GM12878 (cell line): Measurements from ENCODE around the gene RND1. TPM values are rescaled to one million over a fixed set of nuclear protein-coding genes. Genes with fewer than 3 reads are reported as not detected.

ENCODE experiments used
- ATAC-seq: fragments of 200-7000 bp; cut with Tn5 transposase; 3 replicates; pipeline ENCODE4 v1.9.1; 2020; ENCODE audit warnings: mild to moderate bottlenecking, moderate library complexity
- BruUV-seq: library from RNA; stranded (reverse); fragments of 400-500 nt; replicated peaks from 2 replicates; lab custom pipeline; 2021; lab: Mats Ljungman, UMichigan
- CTCF ChIA-PET: fragments of 300-600 bp; sonication (Branson Sonifier 250); formaldehyde crosslinking; extraction: SDS; loops from one replicate; lab custom pipeline; 2021; ENCODE audit warnings: inconsistent platforms; lab: Yijun Ruan, JAX
- POLR2A ChIA-PET: fragments of 350-600 bp; formaldehyde crosslinking; extraction: SDS; loops from one replicate; lab custom pipeline; 2021; ENCODE audit warnings: inconsistent platforms; lab: Charles Lee
- RAD21 ChIA-PET: fragments of 300-600 bp; sonication (Branson Sonifier 250); formaldehyde crosslinking; loops from one replicate; lab custom pipeline; 2023; ENCODE audit warnings: antibody characterized with exemption; ENCODE audit not compliant: unreplicated experiment; lab: Charles Lee
- SMC1A ChIA-PET: fragments of 300-600 bp; sonication (Branson Sonifier 250); formaldehyde crosslinking; loops from one replicate; lab custom pipeline; 2023; ENCODE audit not compliant: unreplicated experiment, uncharacterized antibody; lab: Charles Lee
- DNase-seq: peaks from one replicate; pipeline ENCODE4 v3.0.0-alpha.2; 2011; ENCODE audit warnings: low read depth, low spot score
- FAIRE-seq: peaks from 3 replicates; lab custom pipeline; 2011; peaks lifted over from hg19 to GRCh38; lab: Jason Lieb, UNC
- H2AFZ ChIP-seq: 2 replicates; pipeline ENCODE4 v1.6.0; 2011; ENCODE audit warnings: low read depth, low read length, control low read depth; ENCODE audit not compliant: control insufficient read depth
- H3K27ac ChIP-seq: 2 replicates; pipeline ENCODE4 v1.5.1; 2011; ENCODE audit warnings: control low read depth; ENCODE audit not compliant: control insufficient read depth, insufficient read depth
- H3K27me3 ChIP-seq, 2 experiments: replicated peaks in 1 of 2; 2 replicates each; pipeline versions ENCODE4 v1.6.0 to v1.6.1; 2011; ENCODE audit warnings: low read length in 1 of 2; ENCODE audit not compliant: control insufficient read depth in 2 of 2, insufficient read depth in 2 of 2
- H3K36me3 ChIP-seq, 2 experiments: 2 replicates each; pipeline ENCODE4 v1.5.1; 2011; ENCODE audit warnings: low read length in 1 of 2; ENCODE audit not compliant: control insufficient read depth in 2 of 2, insufficient read depth in 2 of 2
- H3K4me1 ChIP-seq: 2 replicates; pipeline ENCODE4 v1.6.1; 2011; ENCODE audit warnings: mild to moderate bottlenecking, low read length, moderate library complexity, mixed read lengths; ENCODE audit not compliant: control insufficient read depth, insufficient read depth
- H3K4me2 ChIP-seq: 2 replicates; pipeline ENCODE4 v1.6.0; 2011; ENCODE audit warnings: control low read depth; ENCODE audit not compliant: control insufficient read depth, insufficient read depth
- H3K4me3 ChIP-seq: fragments of 200-600 bp; sonication (generic); 2 replicates; pipeline ENCODE4 v1.5.1; 2016
- H3K79me2 ChIP-seq: 2 replicates; pipeline ENCODE4 v1.6.0; 2011; ENCODE audit warnings: low read length; ENCODE audit not compliant: control insufficient read depth, insufficient read depth
- H3K9ac ChIP-seq: 2 replicates; pipeline ENCODE4 v1.8.0; 2011; ENCODE audit warnings: low read length, control low read depth, mixed read lengths; ENCODE audit not compliant: control insufficient read depth, insufficient read depth
- H3K9me3 ChIP-seq: replicated peaks from 3 replicates; pipeline ENCODE4 v1.5.1; 2011; ENCODE audit warnings: mild to moderate bottlenecking, low read length; ENCODE audit not compliant: control insufficient read depth, insufficient read depth
- H4K20me1 ChIP-seq: 2 replicates; pipeline ENCODE4 v1.6.0; 2011; ENCODE audit not compliant: control insufficient read depth, insufficient read depth
- BCL11A ChIP-seq: IDR thresholded peaks from 2 replicates; pipeline ENCODE4 v1.6.1; 2011; ENCODE audit warnings: low read depth, low read length
- EGR1 ChIP-seq, 2 experiments: IDR thresholded peaks; 1 replicate in 1 of 2; 2 replicates in 1 of 2; pipeline ENCODE4 v1.6.1; 2011 to 2012; ENCODE audit warnings: low read depth in 2 of 2, low read length in 2 of 2, borderline replicate concordance in 1 of 2, mild to moderate bottlenecking in 1 of 2, moderate library complexity in 1 of 2
- NBN ChIP-seq: fragments of 450-650 bp; IDR thresholded peaks from 2 replicates; pipeline ENCODE4 v1.6.1; 2016
- NR2C1 ChIP-seq: fragments of 450-650 bp; IDR thresholded peaks from 2 replicates; pipeline ENCODE4 v1.6.1; 2017; ENCODE audit warnings: antibody characterized with exemption, mild to moderate bottlenecking, moderate library complexity
- PAX5 ChIP-seq: IDR thresholded peaks from 2 replicates; pipeline ENCODE4 v1.6.1; 2011; ENCODE audit warnings: low read depth, low read length, borderline replicate concordance
- SMARCA5 ChIP-seq: fragments of 450-650 bp; IDR thresholded peaks from 2 replicates; pipeline ENCODE4 v1.6.1; 2017; ENCODE audit warnings: mild to moderate bottlenecking
- WGBS: methylation state at CpG from one replicate; pipeline ENCODE4 v1.1.6; 2016; ENCODE audit warnings: low lambda C conversion rate; ENCODE audit not compliant: insufficient replicate concordance, insufficient coverage; ENCODE audit errors: missing lambda C conversion rate; 5-methylcytosine and 5-hydroxymethylcytosine counted together
- in situ Hi-C: fragments of 300-500 bp; cut with MboI; formaldehyde crosslinking; loops from 9 replicates; pipeline ENCODE4 v1.14.3; 2018; ENCODE audit warnings: mixed read lengths
- intact Hi-C: fragments of 100-400 bp; cut with micrococcal nuclease; formaldehyde crosslinking; loops from one replicate; pipeline ENCODE4 v1.14.2; 2022; ENCODE audit not compliant: unreplicated experiment
- polyA plus RNA-seq, 11 experiments: library from polyadenylated mRNA; depleted of rRNA in 4 of 11; unstranded in 6 of 11; stranded (reverse) in 5 of 11; fragments of >200 nt; fragmentation: Nextera tagmentation in 4 of 11; fragmentation: Illumina TruSeq in 1 of 11; extraction: Ambion mirVana in 4 of 11; extraction: Trizol in 1 of 11; gene quantifications; 1 replicate in 1 of 11; 2 replicates in 10 of 11; pipeline versions ENCODE4 v1.2.1 to v1.2.3, GENCODE V29; 2011 to 2016; ENCODE audit warnings: inconsistent platforms in 2 of 11, missing spikeins in 2 of 11, low read depth in 1 of 11
- total RNA-seq, 4 experiments: library from RNA; depleted of rRNA in 3 of 4; stranded (reverse); fragments of >200 nt in 3 of 4; fragmentation: Illumina TruSeq in 1 of 4; extraction: Trizol in 1 of 4; gene quantifications; 2 replicates each; pipeline versions ENCODE4 v1.2.1 to v1.2.3, GENCODE V29; 2013 to 2021
- TF ChIP-seq, protein P1 (sequence below): IDR thresholded peaks from 2 replicates; pipeline ENCODE4 v1.6.1; 2012; ENCODE audit warnings: mild to moderate bottlenecking, low read depth, low read length
- TF ChIP-seq, protein P2 (sequence below): fragments of 150-350 bp; IDR thresholded peaks from 2 replicates; pipeline ENCODE4 v1.6.1; 2016; ENCODE audit warnings: low read depth, low read length
- TF ChIP-seq, protein P3 (sequence below): fragments of 450-650 bp; formaldehyde crosslinking; IDR thresholded peaks from 2 replicates; pipeline ENCODE4 v1.4.0; 2022; ENCODE audit warnings: mild to moderate bottlenecking, moderate library complexity

RND1 gene
- total and polyA plus RNA-seq, 10 of the 15 experiments (the other 5 are each of a cell fraction or from before 2014, with no cell fraction given): 0.24 to 5.1 (median 1.5) TPM

DNA sequence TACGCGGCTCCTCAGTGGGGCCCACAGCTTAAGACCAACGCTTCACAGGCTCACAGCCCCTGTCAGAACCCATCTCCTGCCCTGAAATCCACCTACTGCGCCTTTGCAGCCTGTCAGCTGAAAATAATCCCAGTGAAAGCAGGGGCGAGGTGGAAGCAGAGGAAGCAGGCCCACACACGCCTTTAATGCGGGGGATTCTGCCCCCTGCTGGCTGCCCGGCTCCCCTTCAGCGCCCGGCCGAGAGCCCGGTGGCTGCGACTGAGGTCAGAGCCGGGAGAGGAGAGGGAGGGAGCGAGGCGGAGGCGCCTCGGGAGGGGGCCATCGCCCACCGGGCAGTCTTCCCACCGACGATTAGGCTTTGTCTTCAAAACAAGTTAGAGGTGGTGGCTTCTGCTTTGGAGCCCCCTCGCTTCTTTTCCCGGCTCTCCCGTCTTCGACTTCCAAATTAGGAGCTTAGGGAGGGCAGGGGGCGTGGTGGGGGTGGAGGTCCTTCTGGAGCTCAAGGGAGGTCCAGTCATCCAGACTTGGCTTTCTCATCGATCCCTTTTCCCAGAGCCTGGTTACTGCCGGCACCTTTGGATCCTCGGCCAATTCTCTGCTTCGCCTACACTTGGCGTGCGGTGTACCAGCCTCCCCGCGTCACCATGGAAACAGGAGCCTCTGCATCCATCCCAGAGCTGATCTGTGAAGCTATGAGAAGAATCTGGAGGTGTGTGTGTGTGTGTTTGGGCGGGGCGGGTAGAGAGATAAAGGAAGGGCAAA, 25.2 kb upstream of the RND1 start (continued):
- TF ChIP-seq NBN: 0 out of 2 replicates have a peak, but pooled peaks have one; percentile 25
- TF ChIP-seq, protein P1, sequence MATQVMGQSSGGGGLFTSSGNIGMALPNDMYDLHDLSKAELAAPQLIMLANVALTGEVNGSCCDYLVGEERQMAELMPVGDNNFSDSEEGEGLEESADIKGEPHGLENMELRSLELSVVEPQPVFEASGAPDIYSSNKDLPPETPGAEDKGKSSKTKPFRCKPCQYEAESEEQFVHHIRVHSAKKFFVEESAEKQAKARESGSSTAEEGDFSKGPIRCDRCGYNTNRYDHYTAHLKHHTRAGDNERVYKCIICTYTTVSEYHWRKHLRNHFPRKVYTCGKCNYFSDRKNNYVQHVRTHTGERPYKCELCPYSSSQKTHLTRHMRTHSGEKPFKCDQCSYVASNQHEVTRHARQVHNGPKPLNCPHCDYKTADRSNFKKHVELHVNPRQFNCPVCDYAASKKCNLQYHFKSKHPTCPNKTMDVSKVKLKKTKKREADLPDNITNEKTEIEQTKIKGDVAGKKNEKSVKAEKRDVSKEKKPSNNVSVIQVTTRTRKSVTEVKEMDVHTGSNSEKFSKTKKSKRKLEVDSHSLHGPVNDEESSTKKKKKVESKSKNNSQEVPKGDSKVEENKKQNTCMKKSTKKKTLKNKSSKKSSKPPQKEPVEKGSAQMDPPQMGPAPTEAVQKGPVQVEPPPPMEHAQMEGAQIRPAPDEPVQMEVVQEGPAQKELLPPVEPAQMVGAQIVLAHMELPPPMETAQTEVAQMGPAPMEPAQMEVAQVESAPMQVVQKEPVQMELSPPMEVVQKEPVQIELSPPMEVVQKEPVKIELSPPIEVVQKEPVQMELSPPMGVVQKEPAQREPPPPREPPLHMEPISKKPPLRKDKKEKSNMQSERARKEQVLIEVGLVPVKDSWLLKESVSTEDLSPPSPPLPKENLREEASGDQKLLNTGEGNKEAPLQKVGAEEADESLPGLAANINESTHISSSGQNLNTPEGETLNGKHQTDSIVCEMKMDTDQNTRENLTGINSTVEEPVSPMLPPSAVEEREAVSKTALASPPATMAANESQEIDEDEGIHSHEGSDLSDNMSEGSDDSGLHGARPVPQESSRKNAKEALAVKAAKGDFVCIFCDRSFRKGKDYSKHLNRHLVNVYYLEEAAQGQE: no peak
- TF ChIP-seq SMARCA5: no peak
- TF ChIP-seq, all 136 proteins: peak for 13

DNA sequence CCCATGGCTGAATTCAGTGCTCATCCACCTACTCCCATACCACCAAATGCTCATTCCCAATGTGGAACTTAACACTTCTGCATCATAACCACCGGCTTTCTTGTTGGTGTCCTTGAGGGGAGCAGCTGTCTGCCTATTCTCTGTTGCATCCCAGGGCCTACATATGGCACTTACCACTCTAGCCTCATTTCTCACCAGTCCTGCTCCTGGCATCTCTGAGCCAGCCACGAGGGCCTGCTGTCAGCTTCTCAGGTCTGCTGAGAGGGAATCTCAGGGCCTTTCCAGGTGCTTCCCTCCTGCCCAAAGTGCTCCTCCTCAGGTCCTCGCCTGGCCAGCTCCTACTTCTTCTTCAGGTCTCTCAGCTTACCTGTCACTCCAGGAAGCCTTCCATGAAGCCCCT, 24.0 kb upstream of the RND1 start:
- no peak for ATAC-seq
- Histone ChIP-seq H3K9ac (no peak overlapping the region), H4K20me1 (no peaks in the 10 kb centered on the region), H3K27me3 (no peaks in the 10 kb centered on the region; a peak in 1 of 4 replicates), H3K36me3 (no peaks in the 10 kb centered on the region), H3K27ac (no peak overlapping the region), H3K4me3 (no peak overlapping the region), H3K79me2 (no peaks in the 10 kb centered on the region), H2AFZ (no peak overlapping the region), H3K4me1 (no peaks in the 10 kb centered on the region), H3K9me3 (no peaks in the 10 kb centered on the region), H3K4me2 (no peak overlapping the region)
- intact Hi-C loops (loop anchor here (1.0 kb wide), 1 partner anchor 36 kb away; no protein-coding TSS in a partner anchor), in situ Hi-C loops (loop anchor here (5.0 kb wide), 1 partner anchor 37 kb away; the partner anchor contains the start of gene DDX23)
- CTCF ChIA-PET: interaction anchor here (0.8 to 5.5 kb wide), 25 partner anchors 11 to 144 kb away, joined by 3 to 271 read pairs (median 5); partner anchors contain the start of genes CACNB3, DDX23, FKBP11 and RND1
- no TSS peak for BruUV-seq
- SMC1A ChIA-PET: interaction anchor here (1.1 to 4.3 kb wide), 10 partner anchors 11 to 99 kb away, joined by 3 to 145 read pairs (median 4); partner anchors contain the start of genes DDX23 and RND1
- RAD21 ChIA-PET: interaction anchor here (0.6 to 7.9 kb wide), 5 partner anchors 11 to 105 kb away, joined by 3 to 167 read pairs (median 7); partner anchors contain the start of genes DDX23 and RND1
- no peak for DNase-seq
- 33% methylated on average over 3 of the region's 3 CpGs for WGBS
- no peak for FAIRE-seq
- POLR2A ChIA-PET: interaction anchor here (0.8 to 2.9 kb wide), 4 partner anchors 24 to 36 kb away, joined by 4 to 22 read pairs (median 6); partner anchors contain the start of gene RND1
- TF ChIP-seq BCL11A: no peak
- TF ChIP-seq, protein P2, sequence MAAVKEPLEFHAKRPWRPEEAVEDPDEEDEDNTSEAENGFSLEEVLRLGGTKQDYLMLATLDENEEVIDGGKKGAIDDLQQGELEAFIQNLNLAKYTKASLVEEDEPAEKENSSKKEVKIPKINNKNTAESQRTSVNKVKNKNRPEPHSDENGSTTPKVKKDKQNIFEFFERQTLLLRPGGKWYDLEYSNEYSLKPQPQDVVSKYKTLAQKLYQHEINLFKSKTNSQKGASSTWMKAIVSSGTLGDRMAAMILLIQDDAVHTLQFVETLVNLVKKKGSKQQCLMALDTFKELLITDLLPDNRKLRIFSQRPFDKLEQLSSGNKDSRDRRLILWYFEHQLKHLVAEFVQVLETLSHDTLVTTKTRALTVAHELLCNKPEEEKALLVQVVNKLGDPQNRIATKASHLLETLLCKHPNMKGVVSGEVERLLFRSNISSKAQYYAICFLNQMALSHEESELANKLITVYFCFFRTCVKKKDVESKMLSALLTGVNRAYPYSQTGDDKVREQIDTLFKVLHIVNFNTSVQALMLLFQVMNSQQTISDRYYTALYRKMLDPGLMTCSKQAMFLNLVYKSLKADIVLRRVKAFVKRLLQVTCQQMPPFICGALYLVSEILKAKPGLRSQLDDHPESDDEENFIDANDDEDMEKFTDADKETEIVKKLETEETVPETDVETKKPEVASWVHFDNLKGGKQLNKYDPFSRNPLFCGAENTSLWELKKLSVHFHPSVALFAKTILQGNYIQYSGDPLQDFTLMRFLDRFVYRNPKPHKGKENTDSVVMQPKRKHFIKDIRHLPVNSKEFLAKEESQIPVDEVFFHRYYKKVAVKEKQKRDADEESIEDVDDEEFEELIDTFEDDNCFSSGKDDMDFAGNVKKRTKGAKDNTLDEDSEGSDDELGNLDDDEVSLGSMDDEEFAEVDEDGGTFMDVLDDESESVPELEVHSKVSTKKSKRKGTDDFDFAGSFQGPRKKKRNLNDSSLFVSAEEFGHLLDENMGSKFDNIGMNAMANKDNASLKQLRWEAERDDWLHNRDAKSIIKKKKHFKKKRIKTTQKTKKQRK: no peak
- TF ChIP-seq NR2C1: no peak
- no peak for TF ChIP-seq PAX5
- TF ChIP-seq EGR1 (IDR thresholded peaks at IDR 0.05; ENCODE audit: borderline replicate concordance in 1 of 2, low read depth in 2 of 2, low read length in 2 of 2): no peak
- TF ChIP-seq, protein P3, sequence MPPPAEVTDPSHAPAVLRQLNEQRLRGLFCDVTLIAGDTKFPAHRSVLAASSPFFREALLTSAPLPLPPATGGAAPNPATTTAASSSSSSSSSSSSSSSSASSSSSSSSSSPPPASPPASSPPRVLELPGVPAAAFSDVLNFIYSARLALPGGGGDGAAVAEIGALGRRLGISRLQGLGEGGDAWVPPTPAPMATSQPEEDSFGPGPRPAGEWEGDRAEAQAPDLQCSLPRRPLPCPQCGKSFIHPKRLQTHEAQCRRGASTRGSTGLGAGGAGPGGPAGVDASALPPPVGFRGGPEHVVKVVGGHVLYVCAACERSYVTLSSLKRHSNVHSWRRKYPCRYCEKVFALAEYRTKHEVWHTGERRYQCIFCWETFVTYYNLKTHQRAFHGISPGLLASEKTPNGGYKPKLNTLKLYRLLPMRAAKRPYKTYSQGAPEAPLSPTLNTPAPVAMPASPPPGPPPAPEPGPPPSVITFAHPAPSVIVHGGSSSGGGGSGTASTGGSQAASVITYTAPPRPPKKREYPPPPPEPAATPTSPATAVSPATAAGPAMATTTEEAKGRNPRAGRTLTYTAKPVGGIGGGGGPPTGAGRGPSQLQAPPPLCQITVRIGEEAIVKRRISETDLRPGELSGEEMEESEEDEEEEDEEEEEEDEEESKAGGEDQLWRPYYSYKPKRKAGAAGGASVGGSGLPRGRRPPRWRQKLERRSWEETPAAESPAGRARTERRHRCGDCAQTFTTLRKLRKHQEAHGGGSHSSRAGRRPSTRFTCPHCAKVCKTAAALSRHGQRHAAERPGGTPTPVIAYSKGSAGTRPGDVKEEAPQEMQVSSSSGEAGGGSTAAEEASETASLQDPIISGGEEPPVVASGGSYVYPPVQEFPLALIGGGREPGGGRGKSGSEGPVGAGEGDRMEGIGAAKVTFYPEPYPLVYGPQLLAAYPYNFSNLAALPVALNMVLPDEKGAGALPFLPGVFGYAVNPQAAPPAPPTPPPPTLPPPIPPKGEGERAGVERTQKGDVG (CRISPR knock-in tag): no peak
